NCI-H526 treated with DMSO at 0.1 percent for 48 hours (cell line): ENCODE data around the gene NPNT.

Experiments used
- DNase-seq: peaks from one replicate; lab custom pipeline; 2025; lab: John Stamatoyannopoulos, UW

NPNT gene

DNA sequence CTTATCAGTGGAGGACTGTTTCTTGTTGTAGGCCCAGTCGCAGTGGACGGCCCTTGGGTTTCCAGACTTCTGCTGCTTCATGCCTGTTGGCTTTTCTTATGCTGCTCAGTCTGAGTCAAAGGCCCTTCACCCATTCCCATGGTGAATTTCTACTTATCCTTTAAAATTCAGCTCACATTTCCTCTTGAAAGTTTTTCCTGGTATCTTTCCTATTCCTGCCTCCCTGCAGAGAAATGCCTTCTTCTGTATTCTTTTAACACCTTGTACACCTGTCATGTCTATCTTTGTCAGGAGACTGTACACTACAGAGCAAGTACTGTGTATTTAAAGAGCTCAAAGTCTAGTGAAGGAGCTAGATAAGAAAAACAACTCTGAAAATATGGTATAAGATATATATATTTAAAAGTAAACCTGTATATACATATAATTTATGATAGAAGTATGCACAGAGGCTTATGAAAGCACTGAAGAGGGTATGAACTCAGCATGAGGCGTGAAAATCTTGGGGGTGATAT lies 22.0 kb downstream of the NPNT start:
- DNase-seq = no peak

DNA sequence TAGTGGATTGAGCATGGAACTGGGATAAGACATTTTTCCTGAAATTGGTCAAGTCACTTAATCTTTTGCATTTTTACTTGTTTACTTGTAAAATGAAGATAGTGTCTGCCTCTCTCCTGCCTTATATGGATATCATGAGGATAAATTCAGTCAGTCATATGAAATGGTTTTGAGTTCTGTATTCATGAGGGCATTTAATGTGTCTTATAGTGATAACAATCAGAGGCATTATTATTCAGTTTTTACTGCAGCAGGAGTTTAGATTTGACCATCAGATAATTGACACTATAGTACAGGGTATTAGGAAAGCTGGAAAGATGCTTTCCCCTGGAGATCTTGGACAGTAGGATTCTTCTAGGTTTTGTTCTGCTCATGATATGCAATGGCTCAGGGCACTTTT lies 26.0 kb downstream of the NPNT start:
- DNase-seq = no peak

DNA sequence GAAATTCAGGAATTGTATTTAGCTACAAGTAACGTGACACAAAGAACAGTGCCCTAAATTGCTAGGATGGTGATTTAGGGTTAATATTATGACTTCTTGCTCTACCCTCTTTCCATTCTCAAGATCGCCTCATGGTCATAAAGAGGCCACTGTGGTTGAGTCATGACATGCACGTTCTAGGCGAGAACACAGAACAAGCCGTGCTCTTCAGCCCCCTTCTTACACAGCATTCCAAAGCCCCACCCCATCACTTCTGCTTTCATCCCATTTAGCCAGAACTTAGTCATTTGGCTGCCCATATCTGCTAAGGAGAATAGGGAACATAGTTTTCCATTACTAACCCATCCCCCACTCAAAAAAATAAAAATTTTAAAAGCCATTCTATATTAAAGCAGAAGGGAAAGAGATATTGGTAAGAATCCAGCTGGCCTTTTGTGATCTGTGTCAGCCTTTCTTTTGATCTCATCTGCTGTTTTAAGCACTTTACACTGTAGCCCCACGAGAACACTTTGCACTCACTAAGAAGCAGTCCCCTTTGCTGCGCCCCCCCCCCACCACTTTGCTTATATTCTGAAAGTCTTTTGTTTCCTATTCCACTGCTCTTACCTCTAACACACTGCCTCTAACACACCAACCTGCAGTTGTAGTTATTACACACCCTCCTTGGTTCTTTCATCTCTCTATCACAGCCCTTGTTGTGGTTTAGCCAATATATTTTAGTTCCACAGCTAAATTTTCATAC lies 28.4 kb downstream of the NPNT start:
- no peak for DNase-seq

DNA sequence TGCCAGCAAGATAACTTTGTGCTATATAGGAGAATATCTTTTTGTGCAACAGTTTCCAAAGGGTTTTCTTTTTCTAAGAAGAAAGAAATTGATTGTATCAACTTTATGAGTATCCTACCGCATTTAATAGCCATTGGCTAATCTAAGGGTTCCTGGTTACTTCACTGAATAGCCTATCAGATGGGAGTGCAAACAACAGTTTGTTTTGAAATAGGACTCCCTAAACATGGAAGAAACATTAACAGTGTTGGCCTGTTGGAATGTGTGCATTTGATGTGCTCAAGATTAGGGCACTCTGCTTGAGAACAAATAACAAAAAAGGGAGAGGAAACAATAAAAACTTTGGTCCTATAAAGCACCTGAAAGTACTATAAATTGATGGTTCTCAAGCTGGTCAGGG lies 29.1 kb downstream of the NPNT start:
- DNase-seq = no peak

DNA sequence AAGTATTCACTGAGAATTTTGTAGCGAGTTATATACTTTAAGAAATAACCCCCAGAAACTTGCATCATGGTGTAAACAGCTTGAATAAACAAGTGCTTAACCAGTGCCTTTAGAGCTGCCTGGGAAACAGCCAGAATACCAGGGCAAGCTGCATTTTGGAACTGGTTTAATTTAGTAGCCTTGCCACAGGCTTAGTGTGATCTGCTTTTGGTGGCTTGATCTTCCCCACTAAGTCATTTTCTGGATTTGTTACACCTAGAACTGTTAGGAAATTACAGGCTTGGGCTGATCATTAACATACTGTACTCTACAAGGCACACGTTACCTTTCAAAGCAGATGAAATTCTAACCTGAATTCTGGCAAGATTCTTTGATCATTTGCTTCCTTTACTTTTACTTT lies 35.4 kb downstream of the NPNT start:
- DNase-seq = no peak

DNA sequence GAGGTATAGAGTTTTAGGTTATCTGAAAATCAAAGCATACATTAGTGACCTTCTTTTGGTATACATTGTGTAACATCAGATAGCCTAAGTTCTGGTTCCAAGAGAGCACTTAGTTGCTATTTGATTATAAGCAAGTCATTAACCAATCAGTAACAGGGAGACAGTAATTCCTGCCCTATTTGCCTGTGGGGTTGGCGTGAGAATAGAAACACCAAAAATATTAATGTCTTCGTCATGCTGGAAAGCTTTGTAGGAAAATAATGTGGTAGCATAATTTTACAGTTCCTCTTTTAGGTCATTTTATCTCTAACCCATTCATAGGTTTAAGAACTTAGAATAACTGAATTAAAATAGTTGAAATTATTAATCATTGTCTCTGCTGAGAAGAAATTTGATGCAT lies 37.8 kb downstream of the NPNT start:
- no peak for DNase-seq

DNA sequence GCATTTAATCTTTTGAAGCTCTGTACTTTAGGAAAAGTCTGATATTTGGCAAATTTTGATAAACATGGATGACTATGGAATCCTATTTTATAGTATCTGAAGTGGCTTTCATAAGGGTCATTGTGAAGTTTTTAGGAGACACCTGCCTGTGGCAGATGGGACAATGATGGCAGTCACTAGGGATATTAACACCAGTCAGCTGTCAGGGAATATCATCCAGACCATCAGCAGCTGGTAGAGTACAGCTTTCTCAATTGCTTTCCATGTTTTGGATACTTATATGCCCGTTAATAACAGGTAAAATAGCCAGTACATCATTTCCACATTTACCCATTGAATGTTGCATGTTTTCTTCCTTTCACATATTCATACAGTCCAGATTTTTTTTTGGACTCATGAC lies 39.1 kb downstream of the NPNT start:
- DNase-seq = no peak

DNA sequence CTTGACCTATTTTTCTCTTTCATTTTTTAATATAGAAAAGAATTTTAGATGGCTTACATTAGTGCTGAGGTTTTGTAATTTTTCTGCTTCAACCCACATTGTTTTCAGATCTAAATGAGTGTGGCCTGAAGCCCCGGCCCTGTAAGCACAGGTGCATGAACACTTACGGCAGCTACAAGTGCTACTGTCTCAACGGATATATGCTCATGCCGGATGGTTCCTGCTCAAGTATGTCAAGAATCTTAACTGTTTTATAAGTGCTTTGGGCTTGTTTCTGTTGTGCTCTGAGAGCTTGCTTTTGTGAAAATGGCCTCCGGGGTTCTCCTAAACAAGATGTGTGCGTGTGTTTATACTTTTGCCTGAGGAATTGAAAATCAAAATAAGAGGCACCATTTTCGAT lies 41.6 kb downstream of the NPNT start:
- no peak for DNase-seq

DNA sequence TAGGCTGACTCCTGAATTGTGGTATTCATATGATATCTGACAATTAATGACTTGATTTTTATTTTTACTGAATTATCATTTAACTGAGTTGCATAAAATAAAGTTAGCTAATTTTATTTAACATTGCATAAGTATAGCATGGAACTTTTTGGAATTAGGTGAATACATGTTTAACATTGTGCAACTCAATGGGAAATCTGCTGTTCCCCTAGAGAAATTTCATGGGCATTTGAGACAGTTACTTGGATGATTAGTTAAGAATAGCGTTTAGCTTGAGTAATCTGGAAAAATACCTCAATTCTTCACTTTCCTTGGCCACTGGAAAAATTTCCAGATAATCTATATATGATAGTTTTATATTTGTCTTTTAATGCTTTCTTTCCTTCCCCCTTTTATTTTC lies 42.5 kb downstream of the NPNT start:
- DNase-seq = no peak

DNA sequence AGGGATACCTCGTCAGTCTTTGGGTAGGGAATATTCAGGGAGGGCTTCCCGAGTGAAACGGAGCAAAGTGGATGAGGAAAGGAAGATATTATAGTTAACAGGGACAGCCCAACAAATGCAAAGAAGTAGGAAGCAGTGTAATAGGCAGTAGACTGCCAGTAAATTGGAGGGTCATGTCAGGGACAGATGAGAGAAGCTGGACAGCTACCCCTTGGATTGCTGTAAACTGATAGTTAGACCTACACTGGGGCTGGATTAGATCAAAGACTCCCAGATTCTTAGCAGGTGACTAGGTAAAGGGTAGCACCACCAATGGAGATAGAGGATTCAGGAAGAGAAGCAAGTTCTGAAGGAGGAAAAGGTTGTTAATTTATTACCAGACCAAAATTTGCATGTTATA lies 48.0 kb downstream of the NPNT start:
- DNase-seq = no peak

DNA sequence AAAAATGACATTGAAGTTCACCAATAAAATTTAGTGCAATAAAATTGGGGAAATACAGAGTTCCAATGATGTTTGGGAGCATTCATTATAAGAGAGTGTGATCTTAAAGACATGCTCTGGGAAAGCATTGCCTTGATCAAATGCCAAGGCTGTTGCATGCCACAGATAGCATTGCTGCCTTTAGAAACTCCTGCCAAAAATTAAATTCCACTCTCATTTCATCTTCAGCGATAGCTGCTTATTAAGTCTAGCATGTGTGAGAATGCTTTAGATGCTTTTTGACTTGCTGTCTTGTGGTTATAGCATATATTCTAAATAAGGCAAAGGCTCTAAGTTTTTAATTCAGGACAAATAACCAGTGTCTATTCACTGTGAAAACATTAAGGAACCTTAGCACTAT lies 49.3 kb downstream of the NPNT start:
- no peak for DNase-seq

DNA sequence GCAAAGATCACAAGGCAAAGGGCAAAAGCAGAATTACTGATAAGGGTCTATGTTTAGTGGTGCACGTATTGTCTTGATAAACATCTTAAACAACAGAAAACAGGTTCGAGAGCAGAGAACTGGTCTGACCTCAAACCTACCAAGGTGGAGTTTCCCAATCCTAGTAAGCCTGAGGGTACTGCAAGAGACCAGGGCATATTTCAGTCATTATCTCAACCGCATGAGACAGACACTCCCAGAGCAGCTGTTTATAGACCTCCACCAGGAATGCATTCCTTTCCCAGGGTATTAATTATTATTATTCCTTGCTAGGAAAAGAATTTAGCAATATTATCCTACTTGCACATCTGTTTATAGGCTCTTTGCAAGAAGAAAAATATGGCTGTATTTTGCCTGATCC lies 51.5 kb downstream of the NPNT start:
- DNase-seq = no peak

DNA sequence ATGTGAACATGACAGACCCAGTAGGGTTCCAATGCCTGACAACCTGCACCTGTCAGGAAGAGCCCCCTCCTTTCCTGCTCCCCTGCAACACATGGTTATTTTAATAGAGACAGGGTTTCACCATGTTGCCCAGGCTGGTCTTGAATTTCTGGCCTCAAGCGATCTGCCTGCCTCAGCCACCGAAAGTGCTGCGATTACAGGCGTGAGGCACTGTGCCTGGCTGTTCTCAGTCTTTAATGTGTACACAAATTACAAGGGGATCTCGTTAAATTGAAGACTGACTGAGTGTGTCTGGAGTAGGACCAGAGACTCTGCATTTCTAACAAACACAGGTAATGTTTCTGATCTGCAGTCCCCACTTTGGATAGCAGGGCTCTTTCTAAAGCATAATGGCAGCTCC lies 55.4 kb downstream of the NPNT start:
- DNase-seq = no peak

DNA sequence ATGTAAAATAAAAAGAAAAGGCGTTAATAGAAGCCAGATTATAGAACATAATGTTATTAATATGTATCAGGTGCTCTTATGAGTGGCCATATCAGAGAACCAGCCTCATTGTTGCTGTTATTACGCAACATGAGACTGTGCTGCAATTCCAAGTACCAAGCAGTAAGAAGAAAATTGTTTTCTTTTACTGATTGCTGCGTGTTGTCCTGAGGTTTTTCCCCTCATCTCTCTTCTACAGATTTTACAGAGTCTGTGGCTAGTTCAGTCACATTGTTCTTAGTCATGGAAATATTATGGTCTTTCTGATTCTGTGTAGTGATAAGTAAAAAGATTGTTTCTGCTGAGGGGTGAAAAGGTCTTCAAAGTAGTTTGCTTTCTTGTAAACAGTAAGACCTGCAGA lies 55.9 kb downstream of the NPNT start:
- DNase-seq = no peak

DNA sequence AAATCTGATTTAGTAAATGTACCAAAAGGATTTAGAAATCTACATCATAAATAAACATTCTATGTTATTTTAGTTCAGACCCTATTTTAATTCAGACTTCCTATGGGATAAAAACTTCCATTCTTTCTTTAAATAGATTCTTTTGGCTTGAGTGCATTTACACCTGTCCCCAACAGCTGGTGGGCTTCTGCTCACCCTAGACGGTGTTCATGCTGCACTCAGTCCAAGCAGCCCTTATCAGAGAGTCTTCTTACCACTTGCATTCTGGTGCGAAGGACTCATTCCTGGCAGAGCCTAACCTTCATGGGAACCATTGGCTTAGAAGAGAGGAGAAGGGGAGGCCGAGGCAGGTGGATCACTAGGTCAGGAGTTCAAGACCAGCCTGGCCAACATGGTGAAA lies 57.3 kb downstream of the NPNT start:
- no peak for DNase-seq

DNA sequence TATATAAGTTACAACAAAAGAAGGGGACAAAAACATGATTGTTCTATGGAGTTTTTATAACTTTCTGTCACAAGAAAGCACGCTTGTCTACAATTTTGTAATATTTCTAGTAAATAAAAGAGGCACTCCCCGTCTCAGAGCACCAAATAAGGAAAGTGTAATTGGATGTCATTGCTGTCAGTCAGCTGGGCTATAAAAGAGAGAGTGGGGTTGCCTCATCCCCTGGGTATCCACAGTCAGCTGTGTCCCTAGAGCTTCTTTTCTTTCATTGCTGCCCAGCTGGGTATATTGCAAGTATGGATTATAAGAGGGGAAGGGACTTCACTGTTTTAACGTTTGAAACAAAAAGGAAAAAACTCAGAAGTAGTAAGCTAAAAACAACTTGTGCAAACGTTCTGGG lies 61.3 kb downstream of the NPNT start:
- no peak for DNase-seq

DNA sequence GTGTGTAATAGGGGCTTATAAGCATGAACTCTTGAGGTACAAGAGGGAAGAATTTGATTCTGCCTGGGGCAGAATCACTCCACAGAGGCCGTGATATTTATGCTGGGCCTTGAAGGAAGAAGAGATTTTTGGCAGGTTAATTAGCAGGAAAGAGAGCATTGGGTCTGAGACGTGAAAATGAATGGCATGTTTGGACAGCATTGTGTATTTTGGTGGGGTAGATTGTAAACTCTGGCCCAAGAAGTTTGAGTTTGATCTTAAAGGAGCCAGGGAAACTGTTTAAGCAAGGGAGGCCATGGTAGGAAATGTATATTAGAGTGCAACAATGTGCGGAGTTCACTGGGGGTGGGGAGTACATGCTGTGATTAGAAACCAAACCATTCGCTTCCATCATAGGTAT lies 62.4 kb downstream of the NPNT start:
- DNase-seq = no peak

DNA sequence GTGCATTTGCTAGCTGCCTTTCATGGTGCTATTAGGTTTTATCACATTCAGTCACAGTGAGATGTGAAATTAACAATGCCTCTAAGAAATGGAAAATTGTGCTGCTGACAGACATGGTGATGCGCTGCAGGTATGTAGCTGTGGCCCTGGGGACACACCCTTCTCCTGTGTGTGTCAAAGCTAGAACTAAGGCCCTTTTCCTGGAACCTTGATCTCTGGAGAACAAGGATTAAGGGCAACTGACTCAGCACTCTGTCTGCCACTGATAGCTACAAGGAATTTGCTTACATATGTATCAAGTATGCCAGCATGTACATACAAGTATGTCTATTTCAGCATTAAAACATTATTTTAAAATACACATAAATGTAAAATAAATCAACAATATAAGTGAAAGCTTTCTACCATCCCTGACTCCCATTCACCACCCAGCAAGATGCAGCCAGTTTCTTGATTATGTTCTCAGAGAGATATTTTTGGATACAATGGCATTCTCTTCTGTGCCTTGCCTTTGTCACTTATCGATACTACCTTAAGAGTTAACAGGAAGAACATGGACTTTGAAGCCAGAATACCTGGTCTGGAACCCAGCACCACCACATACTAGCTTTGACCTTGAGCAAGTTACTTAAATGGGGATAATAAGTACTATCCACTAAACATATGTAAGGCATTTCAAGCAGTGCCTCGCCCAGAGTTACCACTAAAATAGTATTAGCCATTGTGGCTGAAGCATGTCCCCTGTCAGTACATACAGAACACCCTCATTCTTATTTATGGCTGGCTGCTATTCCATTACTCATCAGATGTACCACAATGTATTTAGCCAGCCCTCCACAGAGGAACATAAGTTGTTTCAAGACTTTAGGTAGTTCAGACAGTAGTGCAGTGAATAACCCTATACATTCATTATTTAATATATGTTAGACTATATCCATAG lies 68.5 kb downstream of the NPNT start:
- no peak for DNase-seq

DNA sequence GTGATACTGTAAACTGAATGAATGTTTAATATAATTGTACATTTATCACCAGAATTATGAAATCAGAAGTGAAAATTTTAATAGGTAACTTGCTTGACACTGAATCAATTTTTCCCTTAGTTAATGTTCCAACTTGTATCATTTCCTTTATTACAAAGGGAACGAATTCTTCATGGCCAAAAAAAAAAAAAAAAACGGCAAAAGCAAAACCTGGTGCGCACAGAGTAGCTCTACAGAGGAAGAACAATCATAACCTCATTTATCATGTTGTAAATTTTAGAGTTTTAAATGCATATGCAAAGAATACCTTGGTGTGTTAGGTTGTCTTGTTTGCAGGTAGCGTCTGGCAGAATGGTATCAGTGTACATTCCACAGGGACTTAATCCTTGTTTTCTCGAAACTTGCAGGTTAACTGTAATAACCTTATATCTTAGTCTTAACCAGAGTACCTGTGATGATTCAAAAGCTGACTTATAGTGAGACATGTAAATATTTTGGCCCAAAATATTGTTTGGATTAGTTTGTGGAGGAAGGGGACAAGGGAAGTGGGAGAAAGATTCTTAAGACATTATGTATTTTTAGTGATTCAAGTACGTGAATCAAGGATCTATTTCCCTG lies 70.0 kb downstream of the NPNT start:
- no peak for DNase-seq

DNA sequence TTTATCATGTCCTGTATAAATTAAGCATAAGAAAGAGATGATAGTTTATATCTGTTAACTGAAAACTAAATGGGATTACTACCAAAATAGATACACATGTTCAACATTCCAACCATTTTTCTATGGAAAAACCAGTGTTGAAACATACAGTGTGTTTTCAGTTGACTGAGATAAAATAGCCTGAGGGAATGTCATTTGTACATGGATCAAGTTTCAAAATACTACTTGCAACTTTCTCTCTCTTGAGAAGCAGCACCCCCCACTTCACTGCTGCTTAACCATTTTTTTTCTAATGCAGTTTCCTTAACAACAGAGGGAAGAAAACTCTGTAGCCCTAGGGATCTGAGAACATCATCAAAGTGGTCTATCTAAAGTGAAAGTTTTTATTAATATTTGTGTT lies 70.8 kb downstream of the NPNT start:
- no peak for DNase-seq

DNA sequence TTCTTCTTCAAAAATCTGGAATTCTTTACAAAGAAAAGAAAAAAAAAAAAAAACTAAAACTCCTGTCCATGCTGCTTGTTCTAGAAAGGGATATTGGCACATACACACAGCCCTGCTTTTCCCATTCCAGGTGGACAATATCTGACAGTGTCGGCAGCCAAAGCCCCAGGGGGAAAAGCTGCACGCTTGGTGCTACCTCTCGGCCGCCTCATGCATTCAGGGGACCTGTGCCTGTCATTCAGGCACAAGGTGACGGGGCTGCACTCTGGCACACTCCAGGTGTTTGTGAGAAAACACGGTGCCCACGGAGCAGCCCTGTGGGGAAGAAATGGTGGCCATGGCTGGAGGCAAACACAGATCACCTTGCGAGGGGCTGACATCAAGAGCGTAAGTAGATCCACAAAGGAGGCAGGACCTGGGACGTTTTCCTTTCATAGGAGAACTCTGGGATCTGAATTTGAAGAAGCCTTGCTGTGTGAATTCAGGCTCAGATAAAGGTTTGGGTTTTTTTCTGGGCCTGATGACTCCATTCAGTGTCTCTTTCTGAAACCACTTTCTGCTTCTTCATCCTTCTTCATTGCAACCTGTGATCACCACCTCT lies 71.9 kb downstream of the NPNT start:
- no peak for DNase-seq

DNA sequence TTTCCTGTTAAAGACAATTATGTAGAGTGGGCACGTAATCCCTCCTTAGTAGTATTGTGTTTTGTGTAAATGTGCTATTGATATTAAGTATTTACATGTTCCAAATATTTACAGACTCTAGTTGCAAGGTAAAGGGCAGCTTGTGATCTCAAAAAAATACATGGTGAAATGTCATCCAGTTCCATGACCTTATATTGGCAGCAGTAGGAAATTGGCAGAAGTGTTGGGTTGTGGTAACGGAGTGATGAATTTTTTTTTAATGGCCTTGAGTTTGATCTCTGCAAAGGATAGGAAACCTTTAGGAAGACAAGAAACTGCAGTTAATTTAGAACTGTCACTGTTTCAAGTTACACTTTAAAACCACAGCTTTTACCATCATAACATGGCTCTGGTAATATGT lies 74.3 kb downstream of the NPNT start:
- no peak for DNase-seq
